CD4-positive, alpha-beta T cell treated with Interleukin-1 beta for 1 hour (primary cell): ENCODE data around the gene INPPL1.

Experiments
- DNase-seq, 2 donors: peaks; one replicate each; pipeline ENCODE4 v3.0.0-alpha.2; 2020 to 2022

Gene INPPL1

GRCh38 chr11:72217841-72218240, 6.7 kb upstream of the INPPL1 start:
- DNase-seq, result no peak

DNA sequence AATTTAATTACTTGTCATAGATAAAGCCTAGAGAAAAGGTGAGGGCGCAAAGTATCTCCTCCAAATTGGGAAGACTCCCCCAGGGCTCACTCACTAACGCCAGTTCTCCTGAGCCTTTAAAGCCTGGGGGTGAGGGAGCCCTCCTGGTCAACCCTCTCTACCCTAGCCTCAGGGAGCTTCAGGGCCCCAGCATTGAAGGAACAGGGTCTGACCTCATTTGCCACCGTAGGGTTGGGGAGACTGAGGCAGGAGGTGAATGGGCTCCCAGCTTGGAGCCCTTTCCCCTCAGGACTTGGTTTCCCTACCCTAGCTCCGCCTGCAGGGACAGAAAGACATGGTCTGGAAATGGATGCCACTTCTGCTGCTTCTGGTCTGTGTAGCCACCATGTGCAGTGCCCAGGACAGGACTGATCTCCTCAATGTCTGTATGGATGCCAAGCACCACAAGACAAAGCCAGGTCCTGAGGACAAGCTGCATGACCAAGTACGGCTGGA, 6.3 kb upstream of the INPPL1 start:
- no peak for DNase-seq

- DNase-seq, result no peak
Observed at GRCh38 chr11:72220696-72221363, 3.7 kb upstream of the INPPL1 start.

DNA sequence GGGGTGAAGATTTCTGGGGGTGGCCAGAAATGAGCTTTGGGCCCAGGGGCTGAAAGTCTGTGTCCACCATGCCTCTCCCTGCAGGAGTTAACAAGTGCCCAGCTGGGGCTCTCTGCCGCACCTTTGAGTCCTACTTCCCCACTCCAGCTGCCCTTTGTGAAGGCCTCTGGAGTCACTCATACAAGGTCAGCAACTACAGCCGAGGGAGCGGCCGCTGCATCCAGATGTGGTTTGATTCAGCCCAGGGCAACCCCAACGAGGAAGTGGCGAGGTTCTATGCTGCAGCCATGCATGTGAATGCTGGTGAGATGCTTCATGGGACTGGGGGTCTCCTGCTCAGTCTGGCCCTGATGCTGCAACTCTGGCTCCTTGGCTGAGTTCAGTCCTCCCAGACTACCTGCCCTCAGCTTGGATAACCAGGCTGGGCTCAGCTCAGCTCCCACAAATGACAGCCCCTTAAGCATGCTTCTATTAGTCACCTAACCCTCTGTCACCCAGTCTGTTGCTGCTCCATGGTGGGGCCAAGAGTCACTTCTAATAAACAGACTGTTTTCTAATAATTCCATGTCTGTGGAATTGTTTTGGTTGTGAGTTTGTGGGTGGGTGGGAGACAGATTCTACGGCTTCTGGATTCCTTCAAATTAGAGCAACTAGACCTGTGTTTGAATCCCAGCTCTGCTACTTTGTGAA, 3.0 kb upstream of the INPPL1 start:
- DNase-seq, result peak in 1 of 2 donors; percentile 27

DNA sequence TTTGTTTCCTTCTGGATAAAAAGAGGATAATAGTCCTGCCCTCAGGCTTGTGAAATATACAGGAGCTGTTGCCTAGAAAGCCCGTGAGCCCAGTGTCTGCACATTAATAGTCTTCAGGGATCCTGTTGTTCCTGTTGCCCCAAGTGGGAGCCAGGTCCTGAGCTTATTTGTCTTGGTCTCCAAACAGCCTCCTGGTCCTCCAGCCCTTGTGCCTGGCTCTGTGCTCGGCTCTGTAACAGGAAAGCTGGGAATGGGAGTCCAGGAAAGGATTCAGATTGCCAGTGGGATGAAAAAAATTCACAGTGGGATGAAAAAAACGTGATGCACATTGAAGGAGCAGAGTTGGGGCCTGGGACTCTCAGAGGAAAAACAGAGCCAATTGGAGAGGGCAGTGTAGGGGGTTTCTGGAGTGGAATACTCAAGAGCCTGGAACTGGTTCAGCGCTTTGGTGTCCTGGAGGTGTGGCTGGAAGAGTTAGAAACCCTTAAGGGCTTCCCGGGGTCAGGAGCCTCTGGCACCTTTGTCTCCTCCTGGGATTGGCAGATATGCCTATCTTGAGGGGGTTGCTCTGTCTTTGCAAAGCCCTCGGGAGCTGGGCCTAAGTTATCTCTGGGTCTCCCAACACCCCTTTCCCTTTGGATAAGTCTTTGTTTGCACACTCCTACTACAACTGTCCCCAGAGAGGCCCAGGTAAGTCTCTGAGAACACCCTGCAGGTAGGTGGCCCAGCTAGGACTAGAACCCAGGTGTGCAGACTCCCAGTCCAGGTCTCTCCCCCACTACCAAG, 2.3 kb upstream of the INPPL1 start:
- no peak for DNase-seq

GRCh38 chr11:72222907-72223614, 1.5 kb upstream of the INPPL1 start:
- peak; percentile 94 for DNase-seq

GRCh38 chr11:72223615-72224563, 678 bp upstream of the INPPL1 start:
- peak; percentile 56 to 61 for DNase-seq

GRCh38 chr11:72225411-72225951, 914 bp downstream of the INPPL1 start:
- peak; percentile 22 to 35 for DNase-seq

GRCh38 chr11:72226701-72227100, 2.1 kb downstream of the INPPL1 start:
- DNase-seq, result no peak

DNA sequence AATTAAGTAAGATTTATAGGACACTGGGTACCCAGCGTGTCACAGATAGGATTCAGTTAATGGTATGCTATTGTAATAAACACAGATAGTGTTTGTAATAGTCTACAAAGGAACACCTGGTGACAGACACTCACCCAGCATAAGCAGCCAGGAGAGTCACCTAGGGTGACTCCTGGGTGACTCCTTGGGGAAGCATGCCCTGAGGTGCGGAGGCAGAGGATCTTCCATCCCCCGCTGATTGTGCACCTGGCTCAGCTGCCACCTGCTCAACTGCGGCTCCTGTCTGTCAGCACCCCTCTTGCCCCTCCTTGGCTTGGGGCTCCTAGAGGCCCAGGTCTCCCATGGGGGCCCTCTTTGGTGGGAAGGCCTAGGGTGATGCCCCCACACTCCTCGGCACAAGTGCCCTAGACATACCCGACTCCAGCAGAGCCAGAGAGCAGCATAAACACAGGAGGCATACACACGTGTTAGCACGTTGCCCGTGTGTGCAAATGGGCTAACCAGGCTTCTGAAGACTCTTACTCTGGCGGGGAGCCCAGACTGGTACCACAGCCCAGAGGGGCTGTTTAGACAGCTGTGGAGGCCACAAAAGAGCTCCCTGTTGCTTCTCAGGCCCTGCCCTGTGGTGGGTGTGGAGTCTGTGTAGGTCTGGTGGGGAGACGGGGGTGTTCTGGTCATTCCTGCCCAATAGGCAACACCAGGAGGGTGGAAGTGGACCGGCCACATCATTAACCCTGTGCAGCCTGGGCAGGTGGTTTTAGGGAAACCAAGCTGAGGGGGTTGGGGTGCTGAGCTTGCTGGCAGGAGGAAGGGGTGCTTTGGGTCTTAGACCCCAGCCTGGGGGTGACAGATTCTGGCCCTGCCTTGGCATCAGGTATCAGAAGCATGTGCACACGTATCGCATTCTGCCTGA, 3.0 kb downstream of the INPPL1 start:
- no peak for DNase-seq

GRCh38 chr11:72228229-72228843, 3.8 kb downstream of the INPPL1 start:
- no peak for DNase-seq

DNA sequence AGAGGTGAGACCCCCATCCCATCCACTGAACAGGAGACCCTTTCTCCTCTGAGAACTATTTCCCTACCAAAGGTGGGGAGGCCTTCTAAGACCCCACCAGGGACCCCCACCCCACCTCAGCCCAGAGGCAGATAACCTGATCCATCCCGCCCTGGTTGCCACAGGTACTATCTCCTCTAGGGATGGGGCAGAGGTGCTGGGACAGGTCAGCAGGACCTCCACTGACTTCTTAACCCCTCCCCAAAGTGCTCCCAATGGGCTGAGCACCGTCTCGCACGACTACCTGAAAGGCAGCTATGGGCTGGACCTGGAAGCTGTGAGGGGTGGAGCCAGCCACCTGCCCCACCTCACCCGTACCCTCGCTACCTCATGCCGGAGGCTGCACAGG, 4.3 kb downstream of the INPPL1 start:
- DNase-seq, result no peak

GRCh38 chr11:72229336-72229924, 4.9 kb downstream of the INPPL1 start:
- no peak for DNase-seq

GRCh38 chr11:72229925-72230763, 5.6 kb downstream of the INPPL1 start:
- DNase-seq, result no peak

GRCh38 chr11:72230764-72231365, 6.3 kb downstream of the INPPL1 start:
- no peak for DNase-seq

DNA sequence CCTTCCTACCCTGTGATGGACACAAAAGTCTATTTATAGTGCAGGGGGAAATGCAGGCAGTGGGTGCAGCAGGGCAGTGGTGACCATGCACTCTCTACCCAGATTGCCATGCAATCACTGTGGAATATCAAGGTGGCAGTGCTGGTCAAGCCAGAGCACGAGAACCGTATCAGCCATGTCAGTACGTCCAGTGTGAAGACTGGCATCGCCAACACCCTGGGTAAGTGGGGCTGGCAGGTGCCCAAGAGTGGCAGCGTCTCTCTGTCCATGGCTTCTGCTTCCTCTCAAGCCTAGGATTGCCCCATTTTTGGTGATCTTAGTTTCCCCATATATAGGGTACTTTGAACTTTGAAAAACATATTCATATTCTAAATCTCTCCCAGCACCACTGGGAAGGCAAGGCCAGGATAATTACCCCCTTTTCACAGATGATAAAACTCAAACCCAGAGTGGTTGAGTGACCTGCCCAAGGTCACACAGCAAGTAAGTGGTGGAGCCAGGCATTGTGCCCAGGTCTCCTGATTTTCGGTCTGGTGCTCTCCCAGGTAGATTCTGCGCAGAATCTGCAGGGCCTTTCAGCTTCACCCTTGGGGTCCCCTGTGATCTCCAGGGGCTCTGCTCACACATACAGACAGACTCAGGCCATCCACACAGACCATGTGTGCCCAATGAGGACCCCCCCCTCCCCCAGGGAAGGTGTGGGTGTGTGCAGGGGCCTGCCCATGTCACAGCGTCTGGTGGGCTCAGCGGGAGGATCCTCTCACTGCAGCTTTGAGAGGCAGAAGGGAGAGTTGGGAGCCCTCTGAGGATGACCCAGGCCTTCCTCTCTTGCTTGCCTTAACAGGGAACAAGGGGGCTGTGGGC, 7.1 kb downstream of the INPPL1 start:
- no peak for DNase-seq
